ENCODE data around the gene IFT43. TPM values are rescaled to one million over a fixed set of nuclear protein-coding genes. Genes with fewer than 3 reads are reported as not detected.

Gene IFT43
- total RNA-seq, 1 experiment from 2014 or later, result 20.0 TPM

DNA sequence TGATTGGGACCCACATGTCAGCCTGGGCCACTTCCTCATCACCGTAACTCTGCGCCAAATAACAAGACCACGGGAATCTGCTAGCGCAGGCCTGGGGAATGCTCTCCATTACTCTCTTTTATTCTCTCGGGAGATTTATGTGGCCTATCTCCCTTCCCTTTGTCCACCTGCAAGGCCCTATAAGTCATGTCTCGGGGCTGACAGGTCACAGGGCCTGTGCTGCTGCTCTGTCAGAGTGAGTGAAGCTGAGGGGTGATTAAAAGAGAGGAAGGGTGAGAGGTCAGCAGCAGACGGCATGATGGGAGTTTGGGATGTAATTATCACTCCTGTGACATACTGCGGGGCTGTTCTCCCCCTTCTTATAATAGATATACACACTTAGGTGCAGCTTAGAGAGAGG lies 139.9 kb downstream of the IFT43 start:
- Histone ChIP-seq H3K27me3 (ENCODE audit: control insufficient read depth, insufficient read depth, low read length) (no peaks in the 10 kb centered on the region; the same call in 1 of the 2 replicates), H3K27ac (ENCODE audit: low read length) (no peak overlapping the region), H3K9me3 (ENCODE audit: control insufficient read depth, insufficient read depth, low read depth, low read length) (no peaks in the 10 kb centered on the region), H3K36me3 (ENCODE audit: control insufficient read depth, insufficient read depth, low read length) (no peaks in the 10 kb centered on the region), H3K4me3 (ENCODE audit: low read depth in 2 of 2, low read length in 2 of 2) (no peak overlapping the region), H3K4me1 (ENCODE audit: control insufficient read depth, insufficient read depth, low read length) (no peaks in the 10 kb centered on the region)
- intact Hi-C loops (cut with micrococcal nuclease; ENCODE audit: unreplicated experiment) (no loop called here), in situ Hi-C loops (cut with HindIII; ENCODE audit: low pct_unique_long_range_greater_than_20kb, low sequenced_read_pairs) (no loop called here)
- ChIA-PET POLR2A (no interaction called here), CTCF (no interaction called here)
- ATAC-seq (no peak), DNase-seq (ENCODE audit: low read depth, low spot score) (no peak)
- TF ChIP-seq, protein P1, sequence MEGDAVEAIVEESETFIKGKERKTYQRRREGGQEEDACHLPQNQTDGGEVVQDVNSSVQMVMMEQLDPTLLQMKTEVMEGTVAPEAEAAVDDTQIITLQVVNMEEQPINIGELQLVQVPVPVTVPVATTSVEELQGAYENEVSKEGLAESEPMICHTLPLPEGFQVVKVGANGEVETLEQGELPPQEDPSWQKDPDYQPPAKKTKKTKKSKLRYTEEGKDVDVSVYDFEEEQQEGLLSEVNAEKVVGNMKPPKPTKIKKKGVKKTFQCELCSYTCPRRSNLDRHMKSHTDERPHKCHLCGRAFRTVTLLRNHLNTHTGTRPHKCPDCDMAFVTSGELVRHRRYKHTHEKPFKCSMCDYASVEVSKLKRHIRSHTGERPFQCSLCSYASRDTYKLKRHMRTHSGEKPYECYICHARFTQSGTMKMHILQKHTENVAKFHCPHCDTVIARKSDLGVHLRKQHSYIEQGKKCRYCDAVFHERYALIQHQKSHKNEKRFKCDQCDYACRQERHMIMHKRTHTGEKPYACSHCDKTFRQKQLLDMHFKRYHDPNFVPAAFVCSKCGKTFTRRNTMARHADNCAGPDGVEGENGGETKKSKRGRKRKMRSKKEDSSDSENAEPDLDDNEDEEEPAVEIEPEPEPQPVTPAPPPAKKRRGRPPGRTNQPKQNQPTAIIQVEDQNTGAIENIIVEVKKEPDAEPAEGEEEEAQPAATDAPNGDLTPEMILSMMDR (IDR thresholded peaks at IDR 0.05), result no peak
- TF ChIP-seq, protein P2, sequence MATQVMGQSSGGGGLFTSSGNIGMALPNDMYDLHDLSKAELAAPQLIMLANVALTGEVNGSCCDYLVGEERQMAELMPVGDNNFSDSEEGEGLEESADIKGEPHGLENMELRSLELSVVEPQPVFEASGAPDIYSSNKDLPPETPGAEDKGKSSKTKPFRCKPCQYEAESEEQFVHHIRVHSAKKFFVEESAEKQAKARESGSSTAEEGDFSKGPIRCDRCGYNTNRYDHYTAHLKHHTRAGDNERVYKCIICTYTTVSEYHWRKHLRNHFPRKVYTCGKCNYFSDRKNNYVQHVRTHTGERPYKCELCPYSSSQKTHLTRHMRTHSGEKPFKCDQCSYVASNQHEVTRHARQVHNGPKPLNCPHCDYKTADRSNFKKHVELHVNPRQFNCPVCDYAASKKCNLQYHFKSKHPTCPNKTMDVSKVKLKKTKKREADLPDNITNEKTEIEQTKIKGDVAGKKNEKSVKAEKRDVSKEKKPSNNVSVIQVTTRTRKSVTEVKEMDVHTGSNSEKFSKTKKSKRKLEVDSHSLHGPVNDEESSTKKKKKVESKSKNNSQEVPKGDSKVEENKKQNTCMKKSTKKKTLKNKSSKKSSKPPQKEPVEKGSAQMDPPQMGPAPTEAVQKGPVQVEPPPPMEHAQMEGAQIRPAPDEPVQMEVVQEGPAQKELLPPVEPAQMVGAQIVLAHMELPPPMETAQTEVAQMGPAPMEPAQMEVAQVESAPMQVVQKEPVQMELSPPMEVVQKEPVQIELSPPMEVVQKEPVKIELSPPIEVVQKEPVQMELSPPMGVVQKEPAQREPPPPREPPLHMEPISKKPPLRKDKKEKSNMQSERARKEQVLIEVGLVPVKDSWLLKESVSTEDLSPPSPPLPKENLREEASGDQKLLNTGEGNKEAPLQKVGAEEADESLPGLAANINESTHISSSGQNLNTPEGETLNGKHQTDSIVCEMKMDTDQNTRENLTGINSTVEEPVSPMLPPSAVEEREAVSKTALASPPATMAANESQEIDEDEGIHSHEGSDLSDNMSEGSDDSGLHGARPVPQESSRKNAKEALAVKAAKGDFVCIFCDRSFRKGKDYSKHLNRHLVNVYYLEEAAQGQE (IDR thresholded peaks at IDR 0.05; ENCODE audit: insufficient read depth in 1 of 2, low read depth in 2 of 2, low read length in 1 of 2), result no peak
- TF ChIP-seq TCF7L2 (IDR thresholded peaks at IDR 0.05; ENCODE audit: low read depth, low read length) (no peak), SIN3A (IDR thresholded peaks at IDR 0.05; ENCODE audit: borderline replicate concordance, insufficient read depth, low read depth, low read length) (no peak), POLR2AphosphoS5 (IDR thresholded peaks at IDR 0.05; ENCODE audit: low read depth, low read length) (no peak)
- no TSS peak for BruUV-seq (replicated peaks)

GRCh38 chr14:76126076-76126475 lies 140.5 kb downstream of the IFT43 start:
- Histone ChIP-seq H3K4me3 (ENCODE audit: low read depth in 2 of 2, low read length in 2 of 2) (no peak overlapping the region), H3K36me3 (ENCODE audit: control insufficient read depth, insufficient read depth, low read length) (no peaks in the 10 kb centered on the region), H3K4me1 (ENCODE audit: control insufficient read depth, insufficient read depth, low read length) (no peaks in the 10 kb centered on the region), H3K27ac (ENCODE audit: low read length) (no peak overlapping the region), H3K27me3 (ENCODE audit: control insufficient read depth, insufficient read depth, low read length) (no peaks in the 10 kb centered on the region; the same call in 1 of the 2 replicates), H3K9me3 (ENCODE audit: control insufficient read depth, insufficient read depth, low read depth, low read length) (no peaks in the 10 kb centered on the region)
- no peak for TF ChIP-seq POLR2AphosphoS5 (IDR thresholded peaks at IDR 0.05; ENCODE audit: low read depth, low read length)
- TF ChIP-seq, protein P2 (IDR thresholded peaks at IDR 0.05; ENCODE audit: insufficient read depth in 1 of 2, low read depth in 2 of 2, low read length in 1 of 2), result no peak
- TF ChIP-seq, protein P1 (IDR thresholded peaks at IDR 0.05), result no peak
- intact Hi-C loops (cut with micrococcal nuclease; ENCODE audit: unreplicated experiment), result no loop called here
- BruUV-seq (replicated peaks), result no TSS peak
- DNase-seq (ENCODE audit: low read depth, low spot score), result no peak
- in situ Hi-C loops (cut with HindIII; ENCODE audit: low pct_unique_long_range_greater_than_20kb, low sequenced_read_pairs), result no loop called here
- ATAC-seq, result no peak
- ChIA-PET POLR2A (no interaction called here), CTCF (no interaction called here)

Data from Panc1 (cell line).